ENCODE measurements around the gene STRN4. TPM values are rescaled to one million over a fixed set of nuclear protein-coding genes. Genes with fewer than 3 reads are reported as not detected.

The STRN4 gene
- total RNA-seq, 1 experiment from 2014 or later = 143 TPM

- Histone ChIP-seq H2BK12ac (ENCODE audit: insufficient read length, low read depth, low read length) (no peak overlapping the region), H3K14ac (ENCODE audit: insufficient read depth, low read length) (no peak overlapping the region), H3K79me2 (ENCODE audit: insufficient read depth, low read length) (no peaks in the 10 kb centered on the region), H2BK5ac (ENCODE audit: insufficient read length, low read length) (no peak overlapping the region), H3K27ac (ENCODE audit: insufficient read length, low read depth, low read length) (no peak overlapping the region), H4K5ac (ENCODE audit: insufficient read length, low read depth, low read length) (no peak overlapping the region), H3K27me3 (ENCODE audit: insufficient read depth, low read length) (no peaks in the 10 kb centered on the region), H3K23me2 (ENCODE audit: insufficient read length, low read depth, low read length, poor library complexity, severe bottlenecking) (no peaks in the 10 kb centered on the region), H2AK5ac (ENCODE audit: insufficient read length, low read length) (no peak overlapping the region), H3K18ac (ENCODE audit: insufficient read length, low read depth, low read length) (no peak overlapping the region), H2BK120ac (ENCODE audit: low read depth, low read length, poor library complexity, severe bottlenecking) (no peak overlapping the region), H3K4ac (ENCODE audit: low read depth, low read length) (no peak overlapping the region), H3K79me1 (ENCODE audit: insufficient read depth, low read depth, low read length, poor library complexity, severe bottlenecking) (no peaks in the 10 kb centered on the region), H2BK20ac (ENCODE audit: low read depth, low read length, poor library complexity, severe bottlenecking) (no peak overlapping the region), H3T11ph (ENCODE audit: low read length) (no peak overlapping the region), H3K56ac (ENCODE audit: insufficient read length, low read depth, low read length) (no peak overlapping the region), H4K20me1 (ENCODE audit: control insufficient read depth, insufficient read depth, insufficient read length) (no peaks in the 10 kb centered on the region), H2BK15ac (ENCODE audit: low read depth, low read length) (no peak overlapping the region), H3K4me2 (ENCODE audit: insufficient read depth, insufficient read length, low read length) (no peak overlapping the region), H3K9ac (ENCODE audit: extremely low read depth, insufficient read length, low read length) (no peak overlapping the region), H2AFZ (ENCODE audit: low read length) (no peak overlapping the region), H4K91ac (ENCODE audit: insufficient read length, low read depth, low read length) (no peak overlapping the region), H4K8ac (replicated peaks; ENCODE audit: insufficient read length, low read depth, low read length) (no peak overlapping the region), H3K4me1 (ENCODE audit: insufficient read depth, low read length) (no peaks in the 10 kb centered on the region), H3K9me3 (ENCODE audit: control insufficient read depth, low read depth, low read length) (no peaks in the 10 kb centered on the region), H3K23ac (ENCODE audit: insufficient read length, low read depth, low read length) (no peak overlapping the region)
- H3K4me3 Mint-ChIP-seq = no peak overlapping the region
- peaks cover 0 to 9% (median 0%) of the 10 kb centered on the region in 3 experiments; a peak in 2 of 7 replicates for H3K36me3 Mint-ChIP-seq (ENCODE audit: insufficient read depth in 1 of 3, low read depth in 3 of 3)
- no peaks in the 10 kb centered on the region for H3K9me3 Mint-ChIP-seq
- no peak for TF ChIP-seq CTCF (conservative IDR thresholded peaks at IDR 0.05)
- DNase-seq = no peak
- H3K27ac Mint-ChIP-seq = no peak overlapping the region
- no peaks in the 10 kb centered on the region; the same call in 1 of the 2 replicates for H3K27me3 Mint-ChIP-seq (ENCODE audit: low read depth)
- WGBS (ENCODE audit: extremely low coverage, insufficient read length, low lambda C conversion rate) = no CpG with 5 or more reads among the region's 6 CpGs
- peaks cover 4 to 13% of the 10 kb centered on the region in 2 experiments; a peak in 3 of 4 replicates for H3K4me1 Mint-ChIP-seq
These were observed 16.1 kb upstream of the STRN4 start for GRCh38 chr19:46762245-46762890.
